Stimulated activated CD8-positive, alpha-beta memory T cell treated with anti-CD3 and anti-CD28 coated beads, Interleukin-2, amount 100 ng/mL, for 48 hours (primary cell): ENCODE results near the gene ME2.
"Not testable (repeated sequence)": the region's sequence is repeated elsewhere in the genome, so short reads cannot be mapped to it uniquely, and the experiment has no call there.

Source experiments
- DNase-seq, 2 donors: peaks; one replicate each; pipeline ENCODE4 v3.0.0-alpha.2; 2020; ENCODE audit warnings: low read depth in 2 of 2

The ME2 gene

DNA sequence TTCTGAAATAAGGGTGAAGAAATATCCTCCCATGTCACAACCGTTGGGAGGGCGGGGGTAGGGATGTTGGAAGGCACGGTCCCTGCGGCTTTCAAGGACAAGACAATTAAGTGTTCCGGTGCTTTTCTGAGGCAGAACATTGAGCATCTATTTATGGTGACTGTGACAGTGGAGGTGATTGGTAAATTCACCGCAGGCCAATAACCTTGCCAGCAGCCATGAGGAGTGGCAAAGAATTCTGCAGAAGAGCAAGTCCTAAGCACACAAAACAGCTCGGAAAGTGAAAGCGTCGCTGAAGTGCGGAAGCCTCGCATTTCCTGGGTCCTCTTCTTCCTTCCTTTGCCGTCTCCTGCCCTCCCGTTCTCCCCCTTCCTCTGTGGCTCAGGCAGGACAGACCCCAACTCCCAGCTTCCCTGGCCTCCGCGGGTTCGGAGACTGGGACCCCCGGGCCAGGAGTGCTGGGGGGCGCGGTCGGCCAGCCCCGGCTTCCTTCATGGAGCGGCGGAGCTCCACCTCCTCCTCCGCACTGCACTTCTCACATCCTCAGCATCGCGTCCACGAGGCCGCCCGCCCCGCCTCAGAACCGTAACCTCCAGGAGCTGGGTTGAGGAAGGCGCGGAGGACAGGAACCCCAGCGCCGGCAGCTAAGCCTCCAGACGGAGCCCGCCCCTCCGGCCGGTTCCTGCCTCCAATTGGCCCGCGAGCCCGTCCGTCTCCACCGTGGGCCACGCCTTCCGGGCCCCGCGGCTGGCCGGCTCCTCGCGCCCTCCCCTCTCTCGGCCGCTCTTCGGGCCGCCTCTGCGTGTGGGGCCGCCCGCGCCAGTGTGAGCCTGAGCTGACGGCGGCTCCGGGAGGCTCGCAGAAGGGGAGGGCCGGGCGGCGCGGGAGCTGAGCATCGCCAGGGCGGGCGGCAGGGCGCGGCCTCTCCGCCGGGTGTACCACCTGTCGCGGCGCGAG lies at the start of gene ME2:
Gene ME2, plus strand, starts transcription at position 774 of the 957 bp plus-strand sequence. CDS start 16,703 bp downstream, outside the sequence.
- peak; percentile 84 to 89 for DNase-seq

DNA sequence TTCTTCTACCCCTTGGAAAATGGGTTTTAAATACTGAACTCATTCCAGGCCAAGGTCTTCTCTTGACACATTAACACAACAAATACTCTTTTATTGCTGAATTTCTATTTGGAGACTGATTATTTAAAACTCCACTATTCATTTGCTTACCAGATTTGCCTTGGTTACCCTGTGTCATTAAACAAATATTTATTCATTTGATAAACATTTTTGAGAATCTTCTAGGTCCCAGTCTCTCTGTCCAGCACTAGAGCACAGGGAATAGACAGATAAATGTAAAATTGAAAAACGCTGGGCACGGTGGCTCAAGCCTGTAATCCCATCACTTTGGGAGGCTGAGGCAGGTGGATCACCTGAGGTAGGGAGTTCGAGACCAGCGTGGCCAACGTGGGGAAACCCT lies 49.3 kb upstream of the ME2 start:
- DNase-seq, result no peak

DNA sequence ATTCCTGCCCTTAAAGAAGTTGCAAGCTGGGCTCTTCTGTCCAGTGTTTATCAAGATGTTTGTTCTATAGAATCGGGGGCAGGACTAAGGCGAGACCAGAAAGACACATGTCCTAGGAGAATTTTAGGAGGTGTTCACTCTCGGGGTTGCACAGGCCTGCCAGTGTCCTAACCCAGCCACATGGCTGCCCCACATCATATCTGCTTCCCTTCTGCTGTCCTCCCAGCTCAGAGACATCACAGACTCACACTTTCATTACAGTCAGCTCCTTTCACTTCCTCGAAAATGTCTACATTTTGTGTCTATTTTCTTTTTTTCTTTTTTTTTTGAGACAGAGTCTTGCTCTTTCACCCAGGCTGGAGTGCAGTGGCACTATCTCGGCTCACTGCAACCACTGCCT lies 48.4 kb upstream of the ME2 start:
- no peak for DNase-seq

- DNase-seq, result no peak
These were observed 46.2 kb upstream of the ME2 start for GRCh38 chr18:50832754-50833153.

DNA sequence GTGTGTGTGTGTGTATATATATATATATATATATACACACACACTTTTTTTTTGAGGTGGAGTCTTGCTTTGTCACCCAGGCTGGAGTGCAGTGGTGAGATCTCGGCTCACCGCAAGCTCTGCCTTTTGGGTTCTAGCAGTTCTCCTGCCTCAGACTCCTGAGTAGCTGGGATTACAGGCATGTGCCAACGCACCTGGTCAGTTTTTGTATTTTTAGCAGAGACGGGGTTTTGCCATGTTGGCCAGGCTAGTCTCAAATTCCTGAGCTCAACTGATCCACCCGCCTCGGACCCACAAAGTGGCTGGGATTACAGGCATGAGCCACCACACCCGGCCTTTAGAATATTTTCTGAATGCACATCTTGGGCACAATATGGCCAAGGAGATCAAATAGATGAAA lies 45.4 kb upstream of the ME2 start:
- not testable (repeated sequence) for DNase-seq

- DNase-seq, result no peak
These were observed 42.4 kb upstream of the ME2 start for GRCh38 chr18:50836521-50836957.

DNA sequence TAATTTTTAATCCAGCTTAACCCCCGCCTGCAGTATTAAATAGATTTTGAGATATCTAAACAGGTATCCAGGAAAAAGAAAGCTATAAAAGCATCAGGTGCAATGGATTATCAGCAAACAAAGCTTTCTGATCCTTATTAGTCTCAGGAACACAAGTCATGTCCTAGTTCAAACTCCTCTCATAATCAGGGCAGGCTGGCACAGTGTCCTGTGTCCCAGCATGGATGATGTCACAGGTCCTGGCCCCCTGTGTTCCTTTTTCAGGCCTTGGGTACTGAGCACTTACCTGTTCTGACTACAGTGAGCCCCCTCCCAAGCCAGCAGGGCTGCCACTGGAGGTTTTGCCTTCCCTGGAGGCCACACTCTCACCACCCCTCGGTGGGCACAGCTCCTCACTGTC lies 39.6 kb upstream of the ME2 start:
- no peak for DNase-seq

- no peak for DNase-seq
These were observed 38.9 kb upstream of the ME2 start for GRCh38 chr18:50839996-50840395.

- no peak for DNase-seq
These were observed 36.1 kb upstream of the ME2 start for GRCh38 chr18:50842846-50843245.

- DNase-seq, result no peak
These were observed 34.4 kb upstream of the ME2 start for GRCh38 chr18:50844554-50844953.

DNA sequence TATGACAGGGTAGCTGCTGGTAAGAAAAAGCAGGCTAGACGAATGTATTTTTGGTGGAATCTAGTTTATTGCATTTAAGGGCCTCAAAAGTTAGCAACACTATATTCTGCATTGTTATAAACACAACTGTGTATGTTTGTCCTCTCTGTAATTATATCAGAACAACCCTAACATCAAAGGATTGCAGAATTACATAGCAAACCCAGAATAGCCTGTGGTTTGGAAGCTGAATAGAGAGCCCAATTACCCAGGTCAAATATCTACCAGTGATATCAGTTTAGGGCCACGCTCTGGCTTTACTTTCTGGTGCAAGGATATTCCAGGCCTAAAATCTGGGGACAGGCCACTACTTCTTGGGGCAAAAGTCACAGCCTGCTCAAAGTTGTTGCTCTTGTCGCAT lies 34.0 kb upstream of the ME2 start:
- no peak for DNase-seq

- no peak for DNase-seq
These were observed 31.7 kb upstream of the ME2 start for GRCh38 chr18:50847192-50847591.

DNA sequence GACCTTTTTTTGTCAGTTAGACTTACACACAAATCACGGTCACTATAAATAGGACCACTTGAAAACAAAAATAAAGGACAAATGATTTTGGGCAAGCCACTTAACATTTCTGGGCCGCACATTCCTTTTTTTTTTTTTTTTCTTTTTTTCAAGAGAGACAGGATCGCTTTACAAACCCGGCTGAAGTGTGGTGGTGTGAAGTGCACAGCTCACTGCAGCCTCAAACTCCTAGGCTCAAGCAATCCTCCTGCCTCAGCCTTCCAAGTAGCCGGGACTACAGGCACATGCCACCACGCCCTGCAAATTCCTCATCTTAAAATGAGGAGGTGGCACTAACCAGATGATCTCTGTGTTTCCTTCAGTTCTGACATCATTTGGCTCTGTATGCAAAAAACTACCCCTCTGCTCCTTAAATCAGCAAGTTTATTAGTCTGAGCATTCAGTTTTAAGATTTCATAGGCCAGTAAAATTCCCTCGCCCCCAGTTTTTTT lies 30.8 kb upstream of the ME2 start:
- DNase-seq, result no peak

GRCh38 chr18:50848991-50849390 lies 29.9 kb upstream of the ME2 start:
- no peak for DNase-seq

GRCh38 chr18:50849419-50849821 lies 29.5 kb upstream of the ME2 start:
- DNase-seq, result no peak

- DNase-seq, result no peak
These were observed 28.4 kb upstream of the ME2 start for GRCh38 chr18:50850307-50851065.

DNA sequence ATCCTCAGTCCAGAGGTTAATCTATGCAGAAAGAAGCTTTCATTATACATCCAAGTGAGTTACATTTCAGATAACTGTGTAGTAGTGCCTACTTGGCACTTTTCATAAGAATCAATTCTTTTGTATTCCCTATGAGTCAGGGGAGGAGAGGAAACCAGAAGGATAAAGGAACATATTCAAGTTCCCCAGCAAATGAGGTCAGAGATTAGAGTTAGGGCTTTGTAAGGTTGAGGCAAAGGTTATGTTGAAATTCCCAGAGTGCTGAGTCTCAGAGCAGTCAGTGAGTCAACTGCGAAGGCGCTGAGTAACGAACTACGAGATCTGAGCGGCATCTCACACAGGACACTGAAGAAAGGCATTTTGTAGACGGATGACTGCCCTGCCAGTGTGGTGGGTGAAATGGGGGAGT lies 25.1 kb upstream of the ME2 start:
- DNase-seq, result no peak

- DNase-seq, result no peak
These were observed 22.8 kb upstream of the ME2 start for GRCh38 chr18:50855976-50856757.

DNA sequence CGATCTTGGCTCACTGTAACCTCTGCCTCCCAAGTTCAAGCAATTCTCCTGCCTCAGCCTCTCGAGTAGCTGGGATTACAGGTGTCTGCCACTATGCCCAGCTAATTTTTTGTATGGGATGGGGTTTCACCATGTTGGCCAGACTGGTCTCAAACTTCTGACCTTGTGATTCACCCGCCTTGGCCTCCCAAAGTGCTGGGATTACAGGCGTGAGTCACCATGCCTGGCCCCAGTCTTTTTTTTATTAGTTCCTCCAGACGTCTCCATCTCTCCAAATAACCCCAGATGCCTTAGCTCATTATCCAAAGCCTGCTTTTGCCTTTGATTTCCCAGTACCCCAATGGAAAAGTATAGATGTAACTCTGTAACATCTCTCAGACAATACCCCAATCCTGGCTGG lies 21.8 kb upstream of the ME2 start:
- not testable (repeated sequence) for DNase-seq

DNA sequence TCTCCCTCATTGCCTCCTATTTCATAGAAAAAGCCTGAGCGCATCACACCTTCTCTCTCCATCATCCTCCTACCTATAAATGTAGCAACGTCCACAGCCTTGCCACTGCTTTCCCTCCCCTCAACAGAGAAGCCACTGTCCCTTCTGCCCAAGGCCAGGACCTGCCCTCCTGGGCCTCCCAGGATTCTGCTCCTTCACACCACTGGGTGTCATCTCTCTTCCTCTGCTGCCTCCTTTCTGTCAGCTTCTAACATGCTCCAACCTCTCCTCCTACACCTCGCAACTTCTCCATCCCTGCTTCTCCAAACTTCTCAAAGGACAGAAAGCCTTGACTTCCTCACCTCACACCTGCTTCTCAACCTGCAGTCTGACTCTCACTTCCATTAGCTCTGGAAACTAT lies 21.2 kb upstream of the ME2 start:
- DNase-seq, result no peak

DNA sequence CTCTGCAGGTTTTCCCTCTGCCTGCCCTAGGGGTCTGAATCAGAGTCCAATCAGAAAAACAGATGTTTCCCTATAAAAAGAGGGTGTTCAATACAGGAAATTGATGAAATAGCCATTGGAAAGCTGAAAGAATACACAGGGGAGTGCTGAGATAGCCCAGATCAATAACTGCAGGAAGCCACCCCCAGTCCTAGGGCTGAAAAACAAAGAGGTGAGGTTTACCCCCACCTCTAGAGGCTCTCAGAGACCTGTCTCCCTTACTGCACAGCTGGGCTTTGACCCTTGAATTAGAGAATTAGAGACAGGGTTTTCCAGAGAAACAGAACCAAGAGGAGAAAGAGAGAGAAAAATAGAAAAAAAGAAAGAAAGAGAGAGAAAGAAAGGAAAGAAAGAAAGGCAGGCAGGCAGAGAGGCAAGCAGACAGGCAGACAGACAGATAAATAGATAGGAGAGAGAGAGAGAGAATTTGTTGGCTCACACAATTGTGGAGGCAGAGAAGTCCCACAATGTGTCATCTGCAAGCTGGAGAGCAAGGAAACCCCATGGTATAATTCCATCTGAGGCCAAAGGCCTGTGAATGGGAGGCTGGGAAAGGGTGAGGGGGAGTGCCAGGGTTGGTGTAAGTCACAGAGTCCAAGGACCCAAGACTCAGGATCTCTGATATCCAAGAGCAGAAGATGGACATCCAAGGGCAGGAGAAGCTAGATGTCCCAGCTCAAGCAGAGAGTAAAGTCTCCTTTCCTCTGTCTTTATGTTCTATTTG lies 18.9 kb upstream of the ME2 start:
- DNase-seq, result no peak
